BE2C (cell line): ENCODE data around the gene MAGEA11.

Source experiments
- DNase-seq: peaks from one replicate; pipeline ENCODE4 v3.0.0-alpha.2; 2020
- H3K27me3 ChIP-seq: fragments of 250-450 bp; sonication (Bioruptor Pico); 2 replicates; pipeline ENCODE4 v1.5.1; 2020; ENCODE audit warnings: mild to moderate bottlenecking
- H3K36me3 ChIP-seq: fragments of 250-450 bp; sonication (Bioruptor Pico); 2 replicates; pipeline ENCODE4 v1.5.1; 2020; ENCODE audit warnings: mild to moderate bottlenecking
- H3K4me1 ChIP-seq: fragments of 250-450 bp; sonication (Bioruptor Pico); 2 replicates; pipeline ENCODE4 v1.5.1; 2020
- H3K4me3 ChIP-seq: 2 replicates; pipeline ENCODE4 v1.5.1; 2011; ENCODE audit warnings: low read depth, low read length
- H3K9me3 ChIP-seq: fragments of 250-450 bp; sonication (Bioruptor Pico); 2 replicates; pipeline ENCODE4 v1.5.1; 2020
- TF ChIP-seq, protein P1 (sequence below): IDR thresholded peaks from 2 replicates; pipeline ENCODE4 v1.5.1; 2012; ENCODE audit warnings: mild to moderate bottlenecking, low read depth, low read length

MAGEA11 gene

DNA sequence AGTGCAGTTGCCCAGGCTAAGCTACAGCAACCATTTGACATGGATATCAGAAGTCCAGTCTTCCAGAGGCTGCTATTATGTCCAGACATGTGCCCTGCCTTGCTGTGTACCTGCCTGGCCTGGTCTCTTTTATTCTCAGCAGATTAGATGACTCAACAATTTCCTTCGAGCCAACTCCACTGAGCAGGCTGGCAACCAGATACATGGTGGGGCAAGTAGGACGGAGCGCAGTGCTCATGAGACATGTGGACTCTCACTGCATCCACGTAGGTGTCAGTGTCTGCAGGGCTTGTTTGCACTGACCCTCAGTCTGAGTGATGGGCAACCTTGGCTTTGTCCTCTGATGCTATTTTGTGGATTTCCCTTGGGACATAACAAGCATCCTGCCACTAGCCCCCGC, 7.2 kb upstream of the MAGEA11 start:
- H3K27me3 ChIP-seq: no peaks in the 10 kb centered on the region
- H3K4me1 ChIP-seq: no peaks in the 10 kb centered on the region
- no peaks in the 10 kb centered on the region for H3K36me3 ChIP-seq
- no peaks in the 10 kb centered on the region for H3K9me3 ChIP-seq
- H3K4me3 ChIP-seq: no peak overlapping the region
- DNase-seq: no peak
- TF ChIP-seq, protein P1, sequence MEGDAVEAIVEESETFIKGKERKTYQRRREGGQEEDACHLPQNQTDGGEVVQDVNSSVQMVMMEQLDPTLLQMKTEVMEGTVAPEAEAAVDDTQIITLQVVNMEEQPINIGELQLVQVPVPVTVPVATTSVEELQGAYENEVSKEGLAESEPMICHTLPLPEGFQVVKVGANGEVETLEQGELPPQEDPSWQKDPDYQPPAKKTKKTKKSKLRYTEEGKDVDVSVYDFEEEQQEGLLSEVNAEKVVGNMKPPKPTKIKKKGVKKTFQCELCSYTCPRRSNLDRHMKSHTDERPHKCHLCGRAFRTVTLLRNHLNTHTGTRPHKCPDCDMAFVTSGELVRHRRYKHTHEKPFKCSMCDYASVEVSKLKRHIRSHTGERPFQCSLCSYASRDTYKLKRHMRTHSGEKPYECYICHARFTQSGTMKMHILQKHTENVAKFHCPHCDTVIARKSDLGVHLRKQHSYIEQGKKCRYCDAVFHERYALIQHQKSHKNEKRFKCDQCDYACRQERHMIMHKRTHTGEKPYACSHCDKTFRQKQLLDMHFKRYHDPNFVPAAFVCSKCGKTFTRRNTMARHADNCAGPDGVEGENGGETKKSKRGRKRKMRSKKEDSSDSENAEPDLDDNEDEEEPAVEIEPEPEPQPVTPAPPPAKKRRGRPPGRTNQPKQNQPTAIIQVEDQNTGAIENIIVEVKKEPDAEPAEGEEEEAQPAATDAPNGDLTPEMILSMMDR: no peak

DNA sequence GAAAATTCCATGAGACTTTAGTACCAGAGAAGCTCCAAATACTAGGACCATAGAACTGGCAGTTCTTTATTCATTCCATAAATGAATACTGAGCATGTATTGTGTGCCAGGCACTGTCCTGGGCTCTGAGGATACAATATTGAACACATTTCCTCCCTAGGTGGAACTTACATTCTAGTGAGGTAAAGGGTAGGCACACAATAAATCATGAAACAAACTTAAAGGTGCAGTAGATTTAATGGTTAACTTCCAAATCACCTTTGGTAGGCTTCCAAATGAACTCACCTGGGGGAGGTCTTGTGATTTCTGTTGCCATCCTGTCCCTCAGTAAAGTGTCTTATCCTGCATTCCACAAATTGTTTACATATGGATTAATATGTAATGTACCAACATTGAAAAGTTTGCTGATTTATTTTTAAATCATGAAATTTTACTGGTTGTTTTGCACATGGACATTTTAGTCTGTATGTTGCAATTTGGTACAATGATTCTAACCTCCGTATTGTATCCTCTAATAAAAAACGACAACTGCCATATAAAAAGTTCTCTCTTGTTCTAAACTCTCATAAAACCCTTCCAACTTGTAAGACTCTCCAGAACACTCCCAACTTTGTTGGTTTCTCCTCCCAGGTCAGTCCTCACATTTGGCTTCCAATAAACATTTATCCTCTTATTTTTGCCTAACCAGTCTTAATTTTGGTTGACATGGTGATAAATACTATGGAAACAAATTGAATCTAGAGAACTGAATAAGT, 4.5 kb upstream of the MAGEA11 start:
- no peaks in the 10 kb centered on the region for H3K27me3 ChIP-seq
- H3K4me1 ChIP-seq: no peaks in the 10 kb centered on the region
- H3K9me3 ChIP-seq: no peaks in the 10 kb centered on the region
- no peak overlapping the region for H3K4me3 ChIP-seq
- DNase-seq: no peak
- TF ChIP-seq, protein P1: no peak
- H3K36me3 ChIP-seq: no peaks in the 10 kb centered on the region

DNA sequence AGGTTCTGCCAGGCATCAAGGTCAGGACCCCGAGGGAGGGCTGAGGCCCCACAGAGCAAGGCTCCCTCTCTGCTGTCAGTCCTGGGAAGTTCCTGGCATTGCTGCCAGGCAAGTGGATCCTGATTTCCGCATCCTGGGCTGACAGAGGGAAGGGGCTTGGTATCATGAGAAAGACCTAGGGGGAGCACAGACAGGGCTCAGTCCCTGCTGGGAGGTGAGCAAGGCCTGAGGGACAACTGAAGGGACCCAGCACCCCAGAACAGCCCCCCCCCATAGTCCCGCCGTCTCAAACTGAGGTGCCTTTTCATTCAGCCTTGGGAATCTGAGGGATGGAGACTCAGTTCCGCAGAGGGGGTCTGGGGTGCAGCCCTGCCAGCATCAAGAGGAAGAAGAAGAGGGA, 971 bp downstream of the MAGEA11 start:
- H3K36me3 ChIP-seq: no peaks in the 10 kb centered on the region
- TF ChIP-seq, protein P1: no peak
- no peak for DNase-seq
- H3K4me1 ChIP-seq: no peaks in the 10 kb centered on the region
- no peak overlapping the region for H3K4me3 ChIP-seq
- H3K9me3 ChIP-seq: no peaks in the 10 kb centered on the region
- H3K27me3 ChIP-seq: no peaks in the 10 kb centered on the region

- TF ChIP-seq, protein P1: no peak
Observed at GRCh38 chrX:149713279-149714050, 1.6 kb downstream of the MAGEA11 start.

GRCh38 chrX:149715468-149715867, 3.6 kb downstream of the MAGEA11 start:
- H3K36me3 ChIP-seq: no peaks in the 10 kb centered on the region
- TF ChIP-seq, protein P1: no peak
- DNase-seq: no peak
- H3K27me3 ChIP-seq: no peaks in the 10 kb centered on the region
- H3K9me3 ChIP-seq: no peaks in the 10 kb centered on the region
- H3K4me1 ChIP-seq: no peaks in the 10 kb centered on the region
- no peak overlapping the region for H3K4me3 ChIP-seq

More at GRCh38 chrX:149713279-149714050, 1.6 kb downstream of the MAGEA11 start:
- Histone ChIP-seq H3K36me3 (no peaks in the 10 kb centered on the region), H3K4me1 (no peaks in the 10 kb centered on the region), H3K9me3 (no peaks in the 10 kb centered on the region), H3K27me3 (no peaks in the 10 kb centered on the region), H3K4me3 (no peak overlapping the region)
- DNase-seq: no peak

DNA sequence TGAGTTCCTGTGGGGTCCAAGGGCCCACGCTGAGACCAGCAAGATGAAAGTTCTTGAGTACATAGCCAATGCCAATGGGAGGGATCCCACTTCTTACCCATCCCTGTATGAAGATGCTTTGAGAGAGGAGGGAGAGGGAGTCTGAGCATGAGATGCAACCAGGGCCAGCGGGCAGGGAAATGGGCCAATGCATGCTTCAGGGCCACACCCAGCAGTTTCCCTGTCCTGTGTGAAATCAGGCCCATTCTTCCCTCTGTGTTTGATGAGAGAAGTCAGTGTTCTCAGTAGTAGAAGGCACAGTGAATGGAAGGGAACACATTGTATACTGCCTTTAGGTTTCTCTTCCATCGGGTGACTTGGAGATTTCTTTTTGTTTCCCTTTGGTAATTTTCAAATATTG, 4.8 kb downstream of the MAGEA11 start:
- TF ChIP-seq, protein P1: no peak
- Histone ChIP-seq H3K4me1 (no peaks in the 10 kb centered on the region), H3K36me3 (no peaks in the 10 kb centered on the region), H3K9me3 (no peaks in the 10 kb centered on the region), H3K27me3 (no peaks in the 10 kb centered on the region), H3K4me3 (no peak overlapping the region)
- no peak for DNase-seq
